ENCODE data around the gene ST6GAL2. TPM values are rescaled to one million over a fixed set of nuclear protein-coding genes. Genes with fewer than 3 reads are reported as not detected.

The ST6GAL2 gene
- total and polyA plus RNA-seq, 2 of the 8 experiments (the other 6 are each of a cell fraction or from before 2014, with no cell fraction given): 2.7 to 17.5 TPM

DNA sequence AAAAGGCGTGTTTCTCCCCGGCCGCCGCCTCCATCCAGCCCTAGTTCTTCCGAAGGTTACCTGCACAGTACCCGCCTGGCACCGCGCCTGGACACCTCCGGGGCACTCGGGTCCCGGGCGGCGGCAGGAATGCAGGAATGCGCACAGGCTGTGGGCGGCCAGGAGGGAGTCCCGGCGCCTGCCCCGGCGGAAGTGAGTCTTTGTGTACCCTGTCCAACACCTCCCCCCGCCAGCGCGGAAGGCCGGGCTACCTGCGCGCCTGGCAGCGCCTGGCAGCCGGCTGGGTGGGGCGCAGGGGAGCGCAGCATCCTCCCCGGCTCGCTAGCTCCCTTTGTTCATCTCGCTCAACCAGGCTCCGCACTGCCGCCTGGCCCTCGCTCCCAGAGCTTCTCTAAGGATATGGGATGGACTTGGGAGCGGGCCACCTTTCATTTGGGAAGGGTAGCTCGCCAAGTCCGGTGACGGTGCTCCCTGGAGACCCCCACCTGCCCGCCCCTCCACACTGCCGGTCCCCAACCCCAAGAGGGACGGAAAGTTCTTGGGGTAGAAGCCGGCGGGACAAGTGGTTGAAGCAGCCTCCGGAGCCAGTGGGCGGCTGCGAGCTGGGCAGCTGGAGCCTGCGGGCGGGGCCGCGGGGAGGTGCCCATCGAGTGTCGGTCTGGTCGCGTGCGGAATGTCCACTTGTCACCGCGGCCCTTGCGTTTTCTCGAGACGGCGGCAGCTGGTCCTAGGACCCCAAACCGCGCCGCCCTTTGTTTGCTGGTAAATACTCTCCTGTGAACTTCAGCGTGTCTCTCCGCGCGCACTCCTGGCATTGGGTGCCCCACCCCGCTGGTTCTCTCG is 1.2 kb upstream of the ST6GAL2 start (continued):
- TF ChIP-seq CHD7 (IDR thresholded peaks at IDR 0.05; ENCODE audit: insufficient replicate concordance, low read length) (no peak), CBX8 (IDR thresholded peaks at IDR 0.05; ENCODE audit: borderline replicate concordance, low read depth, low read length) (no peak), KDM4A (IDR thresholded peaks at IDR 0.05; ENCODE audit: low read depth, low read length, severe bottlenecking) (peak; percentile 74), CHD2 (IDR thresholded peaks at IDR 0.05; ENCODE audit: low read length) (no peak), SP4 (IDR thresholded peaks at IDR 0.05; ENCODE audit: low read length) (no peak), TEAD4 (IDR thresholded peaks at IDR 0.05; ENCODE audit: low read depth, low read length) (peak; percentile 93), RXRA (IDR thresholded peaks at IDR 0.05; ENCODE audit: insufficient read depth, low read depth, low read length) (no peak), CHD1 (IDR thresholded peaks at IDR 0.05; ENCODE audit: low read depth, low read length) (0 out of 2 replicates have a peak, but pooled peaks have one; percentile 17)
- TF ChIP-seq, protein P1, sequence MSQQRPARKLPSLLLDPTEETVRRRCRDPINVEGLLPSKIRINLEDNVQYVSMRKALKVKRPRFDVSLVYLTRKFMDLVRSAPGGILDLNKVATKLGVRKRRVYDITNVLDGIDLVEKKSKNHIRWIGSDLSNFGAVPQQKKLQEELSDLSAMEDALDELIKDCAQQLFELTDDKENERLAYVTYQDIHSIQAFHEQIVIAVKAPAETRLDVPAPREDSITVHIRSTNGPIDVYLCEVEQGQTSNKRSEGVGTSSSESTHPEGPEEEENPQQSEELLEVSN (IDR thresholded peaks at IDR 0.05): no peak

All from H1 (cell line).